Stimulated activated effector memory CD8-positive, alpha-beta T cell treated with anti-CD3 and anti-CD28 coated beads, Interleukin-12 subunit alpha, Interleukin-12 subunit beta, amount 100 ng/mL, for 72 hours (primary cell): ENCODE data around the gene ITIH1.

Experiments used
- ATAC-seq: fragments of 150-1000 bp; cut with Tn5 transposase; 2 replicates; pipeline ENCODE4 v1.10.0; 2021
- DNase-seq, 2 donors: peaks; one replicate each; pipeline ENCODE4 v3.0.0; 2021 to 2022; ENCODE audit warnings: low spot score in 2 of 2
- H3K27ac Mint-ChIP-seq: one replicate; pipeline ENCODE4 v1.8.0; 2022; ENCODE audit warnings: mild to moderate bottlenecking, mixed read lengths
- H3K36me3 Mint-ChIP-seq: one replicate; pipeline ENCODE4 v1.8.0; 2022; ENCODE audit warnings: mild to moderate bottlenecking, mixed read lengths
- H3K4me1 Mint-ChIP-seq: one replicate; pipeline ENCODE4 v1.8.0; 2022; ENCODE audit warnings: mixed read lengths
- H3K4me3 Mint-ChIP-seq: one replicate; pipeline ENCODE4 v1.8.0; 2022; ENCODE audit warnings: mild to moderate bottlenecking, mixed read lengths
- H3K9me3 Mint-ChIP-seq: one replicate; pipeline ENCODE4 v1.8.0; 2022; ENCODE audit warnings: mixed read lengths

The ITIH1 gene

DNA sequence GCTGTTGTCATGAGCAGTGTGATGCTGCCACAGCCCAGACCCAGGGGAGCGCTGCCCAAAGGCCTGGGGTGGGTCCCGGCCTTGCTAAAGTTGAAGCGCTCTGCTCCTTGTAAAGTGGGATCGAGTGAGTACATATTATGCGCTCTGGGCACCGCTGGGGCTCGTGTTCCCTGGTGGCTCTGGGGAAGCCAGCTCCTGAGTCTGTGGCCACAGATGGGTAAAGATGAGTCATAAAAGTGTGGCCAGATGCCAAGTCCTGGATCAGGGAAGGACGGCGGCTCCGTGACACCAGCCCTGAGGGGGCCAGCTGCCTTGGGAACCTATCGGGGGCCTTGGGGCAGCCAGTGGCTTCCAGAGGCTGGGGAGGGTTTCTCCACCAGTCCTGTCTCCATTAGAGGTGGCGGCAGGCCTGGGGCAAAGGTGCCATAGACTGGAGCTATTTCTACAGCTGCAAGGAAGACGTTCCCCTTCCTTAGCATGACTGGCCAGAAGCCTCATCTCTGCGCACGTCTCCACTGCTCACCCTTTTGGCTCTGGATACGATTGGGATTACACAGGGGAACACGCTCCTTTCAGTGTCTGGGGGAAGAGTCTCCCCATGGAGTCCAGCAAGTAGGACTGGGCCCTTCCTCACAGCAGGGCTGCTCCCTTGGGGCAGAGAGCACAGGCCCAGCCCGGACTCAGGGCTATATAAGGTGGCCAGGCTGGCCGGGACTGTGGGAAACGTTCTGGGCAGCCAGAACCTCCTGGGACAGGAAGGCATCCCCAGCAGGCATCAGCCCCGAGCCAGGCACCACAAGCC, 54.3 kb downstream of the ITIH1 start:
- Mint-ChIP-seq H3K4me3 (no peak overlapping the region), H3K4me1 (peaks cover 10% of the 10 kb centered on the region), H3K9me3 (no peaks in the 10 kb centered on the region), H3K27ac (peak overlapping the region; percentile 85), H3K36me3 (peaks cover 1% of the 10 kb centered on the region)
- DNase-seq (no peak), ATAC-seq (no peak)

DNA sequence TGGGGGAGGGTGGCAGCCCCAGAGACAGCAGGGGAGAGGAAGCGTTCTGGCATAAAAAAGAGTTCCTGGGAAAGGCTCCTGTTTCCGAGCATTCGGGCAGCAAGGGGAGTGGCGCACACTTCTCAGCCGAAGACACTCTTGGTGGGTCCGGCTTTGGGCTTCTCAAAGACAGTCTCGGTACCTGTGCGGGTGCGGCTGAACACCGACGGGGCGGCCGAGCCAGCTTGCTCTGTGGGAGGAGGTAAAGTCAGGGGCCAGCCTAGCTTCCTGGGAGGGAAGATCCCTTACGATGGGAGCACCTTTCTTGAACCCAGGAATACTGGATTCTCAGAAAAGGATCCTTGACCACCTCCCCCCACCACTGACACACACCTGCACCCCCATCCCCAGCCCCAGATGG, 55.8 kb downstream of the ITIH1 start:
- ATAC-seq (no peak), DNase-seq (no peak)
- no peak overlapping the region for H3K27ac Mint-ChIP-seq
- H3K4me3 Mint-ChIP-seq = no peak overlapping the region
- H3K36me3 Mint-ChIP-seq = peaks cover 10% of the 10 kb centered on the region
- no peaks in the 10 kb centered on the region for H3K9me3 Mint-ChIP-seq
- H3K4me1 Mint-ChIP-seq = peaks cover 23% of the 10 kb centered on the region

DNA sequence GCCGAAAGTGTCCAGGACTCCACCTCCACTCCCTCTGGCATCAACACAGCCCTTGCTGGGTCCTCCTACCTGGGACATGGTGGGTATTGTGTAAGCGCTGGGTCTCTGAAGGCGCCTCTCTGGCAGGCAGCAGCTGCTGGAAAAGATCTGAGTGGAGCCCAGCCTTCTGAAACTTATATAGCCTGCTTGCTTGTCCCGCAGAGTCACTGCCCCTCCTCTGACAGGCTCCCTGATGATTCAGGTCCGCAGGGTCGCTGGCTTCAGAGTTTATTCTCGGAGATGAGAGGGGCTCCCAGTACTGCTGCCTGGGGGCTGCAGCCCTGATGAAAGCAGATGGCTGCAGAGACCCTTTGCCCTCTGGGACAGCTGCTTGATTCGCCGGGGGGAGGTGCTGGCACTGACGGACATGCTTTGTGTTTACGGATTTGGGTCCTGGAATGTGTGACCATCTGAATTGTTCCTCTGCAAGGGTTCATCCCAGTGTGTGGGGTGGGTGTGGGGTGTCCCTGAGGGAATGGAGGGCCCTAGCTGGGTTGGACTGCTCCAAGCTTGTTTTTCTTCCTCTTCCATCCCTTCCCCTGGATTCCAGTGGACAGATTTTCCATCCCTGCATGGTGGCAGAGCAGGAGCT, 57.6 kb downstream of the ITIH1 start, which contains the start of gene MUSTN1:
TSS of gene MUSTN1 (minus strand) at position 149 of the 631 bp plus-strand sequence. CDS start at position 78, 71 bp downstream.
- H3K27ac Mint-ChIP-seq = peak within 1 kb of the TSS; percentile 48
- H3K9me3 Mint-ChIP-seq = no peaks in the 10 kb centered on the region
- H3K4me3 Mint-ChIP-seq = no peak within 1 kb of the TSS
- H3K36me3 Mint-ChIP-seq = peaks cover 12% of the 10 kb centered on the region
- H3K4me1 Mint-ChIP-seq = peaks cover 41% of the 10 kb centered on the region
- ATAC-seq (no peak), DNase-seq (no peak)

DNA sequence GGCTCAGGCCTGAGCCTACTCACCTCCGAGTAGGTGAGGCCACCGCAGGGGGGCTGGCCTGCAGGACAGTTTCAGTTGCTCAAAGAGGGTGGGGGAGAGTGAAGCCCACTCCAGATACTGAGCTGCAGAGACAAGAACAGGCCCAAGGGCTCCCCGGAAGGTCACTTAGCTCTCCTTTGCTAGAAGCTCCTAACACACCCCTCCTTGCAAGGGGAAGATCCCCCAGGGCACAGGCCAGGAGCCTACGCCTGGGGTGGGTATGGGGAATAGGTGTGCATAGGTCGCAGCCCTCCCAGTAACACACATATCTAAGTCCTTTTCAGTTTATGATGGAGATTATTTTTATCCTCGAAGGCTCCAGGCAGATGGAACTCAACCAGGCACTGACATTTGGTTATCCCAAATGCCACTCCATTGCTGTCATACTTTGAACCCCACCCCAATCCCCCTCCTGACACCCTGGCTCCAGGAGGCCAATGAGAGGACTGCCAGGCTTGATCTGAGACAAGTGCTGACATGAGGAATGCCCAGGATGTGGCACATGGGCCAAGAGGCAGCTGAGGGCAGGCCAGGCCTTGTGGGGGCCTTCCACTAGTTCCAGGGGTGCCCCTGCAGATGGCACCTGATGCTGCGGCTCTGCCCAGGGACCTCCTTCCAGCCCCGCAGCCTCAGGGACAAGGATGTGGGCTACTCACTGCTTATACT, 58.5 kb downstream of the ITIH1 start:
- Mint-ChIP-seq H3K36me3 (peaks cover 15% of the 10 kb centered on the region), H3K27ac (no peak overlapping the region), H3K4me1 (peaks cover 50% of the 10 kb centered on the region), H3K9me3 (no peaks in the 10 kb centered on the region), H3K4me3 (no peak overlapping the region)
- no peak for ATAC-seq
- DNase-seq = no peak

DNA sequence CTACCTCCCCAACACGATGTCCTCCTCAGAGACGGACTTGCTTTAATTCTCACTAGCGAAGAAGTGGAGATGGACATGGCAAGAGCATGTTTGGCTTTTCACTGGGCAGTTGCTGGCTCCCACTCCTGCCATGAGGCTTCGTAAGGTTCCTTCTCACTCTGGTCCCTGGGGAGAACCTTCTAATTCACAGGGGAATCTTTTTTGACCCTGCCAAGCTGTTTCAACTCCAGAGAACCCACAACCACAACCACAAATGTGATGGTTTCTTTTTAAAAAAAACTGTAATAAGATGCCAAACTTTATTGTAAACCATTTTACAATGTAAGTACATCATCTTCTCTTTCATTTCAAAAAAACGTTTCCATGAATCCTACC, 59.1 kb downstream of the ITIH1 start:
- H3K36me3 Mint-ChIP-seq = peaks cover 15% of the 10 kb centered on the region
- H3K9me3 Mint-ChIP-seq = no peaks in the 10 kb centered on the region
- no peak overlapping the region for H3K27ac Mint-ChIP-seq
- H3K4me3 Mint-ChIP-seq = no peak overlapping the region
- ATAC-seq (no peak), DNase-seq (no peak)
- H3K4me1 Mint-ChIP-seq = peaks cover 48% of the 10 kb centered on the region

DNA sequence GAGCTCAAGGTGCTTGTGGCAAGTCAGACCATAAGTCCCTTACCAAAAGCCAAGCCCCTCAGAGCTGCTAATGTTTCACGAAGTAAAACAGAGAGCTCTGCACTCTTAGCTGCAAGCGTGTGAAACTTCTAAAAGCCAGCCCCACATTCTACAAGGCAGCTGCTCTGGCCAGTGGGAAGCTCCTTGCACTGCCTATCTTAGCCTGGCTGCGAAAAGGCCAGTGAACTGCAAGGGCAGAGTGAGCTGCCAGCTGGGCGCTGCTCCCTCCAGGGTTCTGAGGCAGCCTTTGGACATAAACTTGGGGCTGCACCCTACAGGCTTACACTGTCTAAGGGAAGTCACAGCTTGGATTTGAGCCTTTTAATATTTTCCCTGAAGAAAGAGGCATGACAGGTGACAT, 59.6 kb downstream of the ITIH1 start:
- H3K4me3 Mint-ChIP-seq = no peak overlapping the region
- H3K9me3 Mint-ChIP-seq = no peaks in the 10 kb centered on the region
- peaks cover 15% of the 10 kb centered on the region for H3K36me3 Mint-ChIP-seq
- peaks cover 52% of the 10 kb centered on the region for H3K4me1 Mint-ChIP-seq
- DNase-seq = no peak
- no peak overlapping the region for H3K27ac Mint-ChIP-seq
- ATAC-seq = no peak

DNA sequence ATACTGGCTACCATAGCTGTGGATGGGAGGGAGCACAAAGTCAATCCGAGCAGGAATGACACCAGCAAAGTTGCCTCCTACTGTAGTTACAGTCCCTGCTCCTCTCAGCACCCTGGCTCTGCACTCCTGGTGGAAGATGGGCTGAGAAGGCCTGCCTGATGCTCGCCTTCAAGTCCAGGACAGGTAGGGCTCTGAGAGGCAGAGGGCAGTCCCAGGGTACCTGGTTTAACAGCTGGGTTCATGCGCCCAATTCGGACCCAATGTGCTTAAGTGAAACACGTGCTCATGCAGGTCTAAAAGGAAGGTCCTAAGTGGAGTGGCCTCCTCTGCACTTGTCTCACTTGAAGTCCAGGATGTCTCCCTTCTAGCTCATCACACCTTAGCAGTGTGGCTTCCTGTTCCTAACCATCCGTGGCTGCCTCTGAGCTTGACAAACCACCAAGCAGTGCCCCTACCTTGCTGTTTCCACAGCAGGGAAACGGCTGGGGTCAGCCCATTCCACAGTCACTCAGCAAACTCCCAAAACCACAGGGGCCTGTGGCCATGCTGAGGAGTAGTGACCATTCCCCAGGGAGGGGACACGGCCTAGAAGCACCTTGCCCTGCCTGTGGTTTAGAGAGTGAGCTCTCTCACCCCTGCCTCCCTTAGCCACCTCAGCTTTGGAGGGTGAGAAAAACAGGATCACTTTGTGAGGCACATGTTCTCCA, 61.3 kb downstream of the ITIH1 start:
- H3K9me3 Mint-ChIP-seq = no peaks in the 10 kb centered on the region
- peak; percentile 82 for ATAC-seq
- H3K4me3 Mint-ChIP-seq = no peak overlapping the region
- H3K27ac Mint-ChIP-seq = peak overlapping the region; percentile 79
- no peak for DNase-seq
- H3K36me3 Mint-ChIP-seq = peaks cover 15% of the 10 kb centered on the region
- H3K4me1 Mint-ChIP-seq = peaks cover 53% of the 10 kb centered on the region

DNA sequence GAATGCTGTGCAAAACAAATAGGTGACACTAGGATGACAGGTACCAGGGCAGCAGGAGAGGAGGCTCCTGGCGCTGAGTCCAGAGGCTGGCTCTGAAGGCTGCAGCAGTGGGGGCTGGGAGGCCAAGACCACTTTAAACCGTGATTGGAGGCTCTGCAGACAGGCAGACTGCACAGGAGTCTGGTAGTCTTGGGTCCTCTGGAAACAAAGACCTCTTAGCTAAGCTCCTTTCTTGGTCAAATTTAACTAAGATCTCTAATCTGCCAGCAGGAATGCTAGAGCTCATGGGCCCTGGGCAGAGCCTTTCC, 61.8 kb downstream of the ITIH1 start:
- H3K4me3 Mint-ChIP-seq = no peak overlapping the region
- ATAC-seq (no peak), DNase-seq (no peak)
- H3K9me3 Mint-ChIP-seq = no peaks in the 10 kb centered on the region
- H3K36me3 Mint-ChIP-seq = peaks cover 15% of the 10 kb centered on the region
- peak overlapping the region; percentile 79 for H3K27ac Mint-ChIP-seq
- peaks cover 53% of the 10 kb centered on the region for H3K4me1 Mint-ChIP-seq

DNA sequence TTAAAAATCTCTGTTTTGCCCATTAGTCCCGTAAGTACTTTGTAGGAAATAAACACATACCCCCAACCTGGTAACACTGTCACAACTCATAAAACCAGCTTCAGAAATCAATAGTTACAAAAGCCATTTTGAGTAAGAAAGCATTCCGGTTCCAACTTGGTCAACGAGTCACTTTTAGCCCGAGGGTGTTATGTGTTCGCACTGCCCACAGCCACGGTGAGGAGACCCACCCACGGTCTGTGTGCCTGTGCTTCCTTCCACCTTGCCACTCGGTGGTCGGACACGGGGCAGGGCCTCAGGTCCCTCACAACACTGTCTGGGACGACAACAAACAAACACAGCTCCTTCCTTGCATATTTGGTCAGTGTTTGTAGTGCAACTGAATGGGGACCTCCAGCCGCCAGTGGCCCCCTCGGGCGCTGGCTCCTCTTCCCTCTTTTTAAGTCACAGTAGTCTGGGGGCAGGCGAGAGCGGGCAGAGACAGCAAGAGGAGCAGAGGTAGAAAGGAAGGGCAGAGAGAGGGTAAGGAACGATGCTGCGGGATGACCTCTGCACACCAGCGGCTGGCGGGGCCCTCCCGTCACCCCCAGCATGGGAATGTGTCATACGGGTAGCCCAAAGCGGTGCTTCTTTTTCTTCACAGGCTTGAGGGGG, 62.6 kb downstream of the ITIH1 start:
- peak; percentile 5 for ATAC-seq
- Mint-ChIP-seq H3K27ac (no peak overlapping the region), H3K4me3 (no peak overlapping the region), H3K4me1 (peaks cover 53% of the 10 kb centered on the region), H3K9me3 (no peaks in the 10 kb centered on the region), H3K36me3 (peaks cover 15% of the 10 kb centered on the region)
- DNase-seq = no peak

DNA sequence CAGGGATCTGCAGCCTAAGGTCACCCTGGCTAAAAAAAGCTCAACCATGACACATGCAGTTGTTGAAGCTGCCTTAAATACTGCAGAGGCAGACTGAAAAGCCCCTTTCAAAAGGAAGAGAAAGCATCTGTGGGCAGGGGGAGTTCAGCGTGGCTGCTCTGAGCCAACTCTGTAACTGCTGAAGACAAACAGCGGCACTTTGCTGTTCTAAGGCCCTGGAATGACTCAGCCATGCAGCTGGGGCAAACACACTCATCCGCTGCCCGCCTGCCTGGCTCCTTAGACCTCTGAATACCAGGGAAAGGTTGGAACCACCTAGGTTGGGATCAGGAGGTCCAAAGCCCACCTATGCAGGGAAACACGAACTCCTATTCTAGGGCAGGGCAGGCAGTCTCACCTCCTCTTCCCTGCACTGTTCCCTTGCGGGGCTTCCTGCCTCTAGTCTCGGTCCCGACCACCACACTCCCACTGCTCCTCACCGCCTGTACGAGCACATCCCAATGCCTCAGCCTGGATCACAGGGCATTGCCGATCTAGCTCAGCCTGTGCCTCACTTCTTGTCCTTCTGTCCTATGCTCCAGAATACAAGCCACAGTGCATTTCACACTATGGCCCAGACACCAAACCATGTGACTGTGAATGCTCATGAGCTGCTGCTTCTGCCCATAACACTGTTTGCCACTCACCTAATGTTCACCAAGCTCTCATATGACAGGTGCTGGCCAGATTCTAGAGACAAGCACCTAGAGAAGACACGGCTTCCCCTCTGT, 64.0 kb downstream of the ITIH1 start:
- H3K4me3 Mint-ChIP-seq = no peak overlapping the region
- H3K4me1 Mint-ChIP-seq = peaks cover 53% of the 10 kb centered on the region
- ATAC-seq = no peak

More for the DNA sequence above, 64.0 kb downstream of the ITIH1 start:
- no peaks in the 10 kb centered on the region for H3K9me3 Mint-ChIP-seq
- H3K27ac Mint-ChIP-seq = no peak overlapping the region
- DNase-seq = no peak
- H3K36me3 Mint-ChIP-seq = peaks cover 15% of the 10 kb centered on the region
